WTC11 (cell line): Measurements from ENCODE around the gene ZYG11B.

ENCODE experiments used
- AFF4 ChIP-seq: sonication (generic); formaldehyde crosslinking; IDR thresholded peaks from 2 replicates; pipeline ENCODE4 v1.8.1; 2023; ENCODE audit warnings: mild to moderate bottlenecking, missing genetic modification reagents, borderline replicate concordance
- E2F1 ChIP-seq: sonication (generic); formaldehyde crosslinking; IDR thresholded peaks from 2 replicates; pipeline ENCODE4 v1.8.0; 2022; ENCODE audit warnings: mild to moderate bottlenecking, missing genetic modification reagents
- HMGXB4 ChIP-seq: sonication (generic); formaldehyde crosslinking; IDR thresholded peaks from 2 replicates; pipeline ENCODE4 v1.8.1; 2023; ENCODE audit warnings: mild to moderate bottlenecking, moderate library complexity, missing genetic modification reagents
- NR2C2 ChIP-seq: sonication (generic); formaldehyde crosslinking; IDR thresholded peaks from 2 replicates; pipeline ENCODE4 v1.8.0; 2022; ENCODE audit warnings: mild to moderate bottlenecking, missing genetic modification reagents
- SP1 ChIP-seq: sonication (generic); formaldehyde crosslinking; conservative IDR thresholded peaks from 2 replicates; pipeline ENCODE4 v1.8.1; 2022; ENCODE audit warnings: missing genetic modification reagents
- TEAD1 ChIP-seq: sonication (generic); formaldehyde crosslinking; IDR thresholded peaks from 2 replicates; pipeline ENCODE4 v1.8.0; 2022; ENCODE audit warnings: mild to moderate bottlenecking, missing genetic modification reagents
- TF ChIP-seq, protein P1 (sequence below): fragments of 200-600 bp; IDR thresholded peaks from 2 replicates; pipeline ENCODE4 v1.8.0; 2022; ENCODE audit warnings: antibody characterized with exemption
- TF ChIP-seq, protein P2 (sequence below): sonication (generic); formaldehyde crosslinking; IDR thresholded peaks from 2 replicates; pipeline ENCODE4 v1.8.0; 2022; ENCODE audit warnings: mild to moderate bottlenecking, missing genetic modification reagents

DNA sequence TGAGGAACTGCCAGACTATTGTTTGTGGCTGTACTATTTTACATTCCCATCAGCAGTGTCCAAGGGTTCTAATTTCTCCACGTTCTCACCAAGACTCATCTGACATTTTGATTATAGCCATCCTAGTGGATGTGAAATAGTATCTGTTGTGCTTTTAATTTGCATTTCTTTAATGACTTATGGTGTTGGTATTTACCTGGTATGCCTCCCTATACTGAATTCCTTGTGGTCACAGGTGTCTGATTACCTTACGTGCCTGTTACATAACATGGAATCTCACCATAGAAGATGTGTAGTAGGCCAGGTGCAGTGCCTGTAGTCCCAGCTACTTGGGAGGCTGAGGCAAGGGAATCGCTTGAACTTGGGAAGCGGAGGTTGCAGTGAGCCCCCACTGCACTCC lies 129.8 kb downstream of the ZYG11B start:
- no peak for TF ChIP-seq AFF4 (CRISPR knock-in tag)
- TF ChIP-seq SP1 (CRISPR knock-in tag) = no peak
- TF ChIP-seq, protein P1, sequence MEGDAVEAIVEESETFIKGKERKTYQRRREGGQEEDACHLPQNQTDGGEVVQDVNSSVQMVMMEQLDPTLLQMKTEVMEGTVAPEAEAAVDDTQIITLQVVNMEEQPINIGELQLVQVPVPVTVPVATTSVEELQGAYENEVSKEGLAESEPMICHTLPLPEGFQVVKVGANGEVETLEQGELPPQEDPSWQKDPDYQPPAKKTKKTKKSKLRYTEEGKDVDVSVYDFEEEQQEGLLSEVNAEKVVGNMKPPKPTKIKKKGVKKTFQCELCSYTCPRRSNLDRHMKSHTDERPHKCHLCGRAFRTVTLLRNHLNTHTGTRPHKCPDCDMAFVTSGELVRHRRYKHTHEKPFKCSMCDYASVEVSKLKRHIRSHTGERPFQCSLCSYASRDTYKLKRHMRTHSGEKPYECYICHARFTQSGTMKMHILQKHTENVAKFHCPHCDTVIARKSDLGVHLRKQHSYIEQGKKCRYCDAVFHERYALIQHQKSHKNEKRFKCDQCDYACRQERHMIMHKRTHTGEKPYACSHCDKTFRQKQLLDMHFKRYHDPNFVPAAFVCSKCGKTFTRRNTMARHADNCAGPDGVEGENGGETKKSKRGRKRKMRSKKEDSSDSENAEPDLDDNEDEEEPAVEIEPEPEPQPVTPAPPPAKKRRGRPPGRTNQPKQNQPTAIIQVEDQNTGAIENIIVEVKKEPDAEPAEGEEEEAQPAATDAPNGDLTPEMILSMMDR = no peak
- TF ChIP-seq, protein P2, sequence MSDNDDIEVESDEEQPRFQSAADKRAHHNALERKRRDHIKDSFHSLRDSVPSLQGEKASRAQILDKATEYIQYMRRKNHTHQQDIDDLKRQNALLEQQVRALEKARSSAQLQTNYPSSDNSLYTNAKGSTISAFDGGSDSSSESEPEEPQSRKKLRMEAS (CRISPR knock-in tag) = no peak
- no peak for TF ChIP-seq E2F1 (CRISPR knock-in tag)
- no peak for TF ChIP-seq HMGXB4 (CRISPR knock-in tag)
- no peak for TF ChIP-seq TEAD1 (CRISPR knock-in tag)
- no peak for TF ChIP-seq NR2C2 (CRISPR knock-in tag)
